ENCODE measurements around the gene HTRA3. TPM values are rescaled to one million over a fixed set of nuclear protein-coding genes. Genes with fewer than 3 reads are reported as not detected.

The HTRA3 gene
- total RNA-seq, 2 experiments from 2014 or later, result not detected

DNA sequence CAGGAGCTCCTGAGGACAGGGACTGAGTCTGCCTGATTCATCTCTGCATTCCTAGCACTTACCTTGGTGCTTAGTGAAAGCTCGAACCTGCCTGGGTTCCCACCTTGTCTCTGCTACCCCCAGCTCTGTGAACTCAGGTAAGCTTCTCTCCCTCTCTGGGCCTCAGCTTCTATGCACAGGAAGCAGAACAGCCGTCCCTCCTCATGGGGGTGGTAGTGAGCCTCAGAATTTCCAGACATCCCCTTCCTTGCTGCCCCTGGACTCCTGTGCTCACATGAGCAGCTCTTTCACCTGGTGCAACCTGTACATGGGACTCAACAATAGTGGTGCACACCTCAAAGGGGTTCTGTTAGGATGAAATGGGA, 50.8 kb downstream of the HTRA3 start:
- H3K4me3 ChIP-seq (ENCODE audit: low read length), result no peak overlapping the region
- peak in 1 of 14 experiments; percentile 5 for DNase-seq
- no peaks in the 10 kb centered on the region for H3K4me1 ChIP-seq (ENCODE audit: insufficient read depth, low read length)
- no peak overlapping the region for H3K27ac ChIP-seq (ENCODE audit: low read depth in 1 of 2, low read length in 2 of 2)
- H3K27ac Mint-ChIP-seq, result no peak overlapping the region
- no peaks in the 10 kb centered on the region for H3K36me3 ChIP-seq (ENCODE audit: insufficient read depth, low read length)
- intact Hi-C loops (cut with DNase I, micrococcal nuclease), result no loop called here
- H3K9me3 Mint-ChIP-seq, result no peaks in the 10 kb centered on the region
- ChIA-PET POLR2A (no interaction called here), CTCF (no interaction called here)
- no peak for ATAC-seq (ENCODE audit: poor library complexity)
- peaks cover 0 to 4% of the 10 kb centered on the region in 2 experiments for H3K27me3 ChIP-seq (ENCODE audit: control insufficient read depth in 1 of 2, insufficient read depth in 2 of 2, low read length in 2 of 2)
- H3K9me3 ChIP-seq (ENCODE audit: control insufficient read depth in 1 of 2, insufficient read depth in 1 of 2, low read length in 2 of 2), result no peaks in the 10 kb centered on the region
- H3K4me1 Mint-ChIP-seq (ENCODE audit: low read depth), result no peaks in the 10 kb centered on the region
- TF ChIP-seq, protein P1, sequence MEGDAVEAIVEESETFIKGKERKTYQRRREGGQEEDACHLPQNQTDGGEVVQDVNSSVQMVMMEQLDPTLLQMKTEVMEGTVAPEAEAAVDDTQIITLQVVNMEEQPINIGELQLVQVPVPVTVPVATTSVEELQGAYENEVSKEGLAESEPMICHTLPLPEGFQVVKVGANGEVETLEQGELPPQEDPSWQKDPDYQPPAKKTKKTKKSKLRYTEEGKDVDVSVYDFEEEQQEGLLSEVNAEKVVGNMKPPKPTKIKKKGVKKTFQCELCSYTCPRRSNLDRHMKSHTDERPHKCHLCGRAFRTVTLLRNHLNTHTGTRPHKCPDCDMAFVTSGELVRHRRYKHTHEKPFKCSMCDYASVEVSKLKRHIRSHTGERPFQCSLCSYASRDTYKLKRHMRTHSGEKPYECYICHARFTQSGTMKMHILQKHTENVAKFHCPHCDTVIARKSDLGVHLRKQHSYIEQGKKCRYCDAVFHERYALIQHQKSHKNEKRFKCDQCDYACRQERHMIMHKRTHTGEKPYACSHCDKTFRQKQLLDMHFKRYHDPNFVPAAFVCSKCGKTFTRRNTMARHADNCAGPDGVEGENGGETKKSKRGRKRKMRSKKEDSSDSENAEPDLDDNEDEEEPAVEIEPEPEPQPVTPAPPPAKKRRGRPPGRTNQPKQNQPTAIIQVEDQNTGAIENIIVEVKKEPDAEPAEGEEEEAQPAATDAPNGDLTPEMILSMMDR (IDR thresholded peaks at IDR 0.05), result no peak
- H3K4me3 Mint-ChIP-seq, result no peak overlapping the region
- no peaks in the 10 kb centered on the region for H3K36me3 Mint-ChIP-seq (ENCODE audit: low read depth)
- no peaks in the 10 kb centered on the region for H3K27me3 Mint-ChIP-seq

DNA sequence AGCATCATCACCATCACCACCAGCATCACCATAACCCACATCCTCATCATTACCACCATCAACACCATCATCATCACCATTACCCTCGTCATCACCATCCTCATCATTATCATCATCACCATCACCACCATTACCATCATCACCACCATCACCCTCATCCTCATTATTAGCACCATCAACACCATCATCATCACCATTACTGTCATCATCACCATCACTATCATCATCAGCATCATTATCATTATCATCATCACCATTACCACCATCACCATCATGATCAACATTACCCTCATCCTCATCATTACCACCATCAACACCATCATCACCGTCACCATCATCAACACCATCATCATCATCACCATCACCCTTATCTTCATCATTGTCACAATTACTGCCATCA, 51.7 kb downstream of the HTRA3 start:
- no peak for DNase-seq
- no peak overlapping the region for H3K27ac Mint-ChIP-seq
- no peaks in the 10 kb centered on the region for H3K4me1 ChIP-seq (ENCODE audit: insufficient read depth, low read length)
- H3K4me1 Mint-ChIP-seq (ENCODE audit: low read depth), result no peaks in the 10 kb centered on the region
- H3K4me3 ChIP-seq (ENCODE audit: low read length), result no peak overlapping the region
- CTCF ChIA-PET, result no interaction called here
- TF ChIP-seq, protein P1 (IDR thresholded peaks at IDR 0.05), result no peak
- H3K27ac ChIP-seq (ENCODE audit: low read depth in 1 of 2, low read length in 2 of 2), result no peak overlapping the region
- POLR2A ChIA-PET, result no interaction called here
- H3K4me3 Mint-ChIP-seq, result no peak overlapping the region
- no peaks in the 10 kb centered on the region for H3K27me3 Mint-ChIP-seq
- H3K27me3 ChIP-seq (ENCODE audit: control insufficient read depth in 1 of 2, insufficient read depth in 2 of 2, low read length in 2 of 2), result no peaks in the 10 kb centered on the region
- no peak for ATAC-seq (ENCODE audit: poor library complexity)
- intact Hi-C loops (cut with DNase I, micrococcal nuclease), result no loop called here
- no peaks in the 10 kb centered on the region for H3K9me3 ChIP-seq (ENCODE audit: control insufficient read depth in 1 of 2, insufficient read depth in 1 of 2, low read length in 2 of 2)
- H3K36me3 ChIP-seq (ENCODE audit: insufficient read depth, low read length), result no peaks in the 10 kb centered on the region
- no peaks in the 10 kb centered on the region for H3K9me3 Mint-ChIP-seq
- no peaks in the 10 kb centered on the region for H3K36me3 Mint-ChIP-seq (ENCODE audit: low read depth)

DNA sequence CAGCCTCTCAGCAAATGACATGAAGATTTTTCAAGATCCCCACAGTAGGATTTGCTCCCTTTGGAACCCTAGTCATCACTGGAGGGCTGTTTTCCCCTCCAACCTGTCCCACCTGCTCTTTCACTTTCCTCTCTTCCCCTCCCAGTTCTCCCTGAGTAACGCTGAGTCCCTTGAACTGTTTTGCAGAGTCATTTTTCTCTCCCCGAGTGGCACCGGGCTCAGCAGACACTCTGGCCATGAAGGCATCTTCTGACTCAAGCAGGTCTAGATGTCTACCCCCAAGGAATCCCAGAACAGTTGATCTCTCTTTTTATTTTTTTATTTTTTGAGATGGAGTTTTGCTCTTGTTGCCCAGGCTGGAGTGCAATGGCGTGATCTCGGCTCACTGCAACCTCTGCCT, 52.2 kb downstream of the HTRA3 start:
- Histone ChIP-seq H3K4me1 (ENCODE audit: insufficient read depth, low read length) (no peaks in the 10 kb centered on the region), H3K9me3 (ENCODE audit: control insufficient read depth in 1 of 2, insufficient read depth in 1 of 2, low read length in 2 of 2) (no peaks in the 10 kb centered on the region), H3K27ac (ENCODE audit: low read depth in 1 of 2, low read length in 2 of 2) (no peak overlapping the region), H3K4me3 (ENCODE audit: low read length) (no peak overlapping the region), H3K27me3 (ENCODE audit: control insufficient read depth in 1 of 2, insufficient read depth in 2 of 2, low read length in 2 of 2) (no peaks in the 10 kb centered on the region), H3K36me3 (ENCODE audit: insufficient read depth, low read length) (no peaks in the 10 kb centered on the region)
- Mint-ChIP-seq H3K9me3 (no peaks in the 10 kb centered on the region), H3K27ac (no peak overlapping the region), H3K27me3 (no peaks in the 10 kb centered on the region), H3K36me3 (ENCODE audit: low read depth) (no peaks in the 10 kb centered on the region), H3K4me1 (ENCODE audit: low read depth) (no peaks in the 10 kb centered on the region), H3K4me3 (no peak overlapping the region)
- POLR2A ChIA-PET, result no interaction called here
- ATAC-seq (ENCODE audit: poor library complexity) (no peak), DNase-seq (no peak)
- TF ChIP-seq, protein P1 (IDR thresholded peaks at IDR 0.05), result no peak
- CTCF ChIA-PET, result no interaction called here
- intact Hi-C loops (cut with DNase I, micrococcal nuclease), result no loop called here
